PFSK-1 (cell line): ENCODE data around the gene TMEM203.

Source experiments
- FOXP2 ChIP-seq: optimal IDR thresholded peaks from 2 replicates; pipeline ENCODE3; 2011; ENCODE audit warnings: borderline replicate concordance, control low read depth, inconsistent platforms; ENCODE audit not compliant: insufficient read depth; ENCODE audit errors: extremely low read length, extremely low read depth
- POLR2AphosphoS5 ChIP-seq: IDR thresholded peaks from 2 replicates; pipeline ENCODE4 v1.6.1; 2012; ENCODE audit warnings: low read depth, mild to moderate bottlenecking, control low read depth, low read length, moderate library complexity
- SIN3A ChIP-seq: IDR thresholded peaks from 2 replicates; pipeline ENCODE4 v1.6.1; 2012; ENCODE audit warnings: mild to moderate bottlenecking, low read length, moderate library complexity, borderline replicate concordance; ENCODE audit not compliant: insufficient read depth
- TAF1 ChIP-seq: IDR thresholded peaks from 2 replicates; pipeline ENCODE4 v1.6.1; 2012; ENCODE audit warnings: low read length, control low read depth, borderline replicate concordance; ENCODE audit not compliant: insufficient read depth
- TF ChIP-seq, protein P1 (sequence below), 2 experiments: IDR thresholded peaks; 2 replicates each; pipeline versions ENCODE4 v1.6.1 to v1.8.0; 2011 to 2012; ENCODE audit warnings: low read depth in 2 of 2, low read length in 2 of 2, control low read depth in 1 of 2, inconsistent platforms in 1 of 2, mild to moderate bottlenecking in 1 of 2, moderate library complexity in 1 of 2; ENCODE audit not compliant: insufficient read depth in 1 of 2

The TMEM203 gene

DNA sequence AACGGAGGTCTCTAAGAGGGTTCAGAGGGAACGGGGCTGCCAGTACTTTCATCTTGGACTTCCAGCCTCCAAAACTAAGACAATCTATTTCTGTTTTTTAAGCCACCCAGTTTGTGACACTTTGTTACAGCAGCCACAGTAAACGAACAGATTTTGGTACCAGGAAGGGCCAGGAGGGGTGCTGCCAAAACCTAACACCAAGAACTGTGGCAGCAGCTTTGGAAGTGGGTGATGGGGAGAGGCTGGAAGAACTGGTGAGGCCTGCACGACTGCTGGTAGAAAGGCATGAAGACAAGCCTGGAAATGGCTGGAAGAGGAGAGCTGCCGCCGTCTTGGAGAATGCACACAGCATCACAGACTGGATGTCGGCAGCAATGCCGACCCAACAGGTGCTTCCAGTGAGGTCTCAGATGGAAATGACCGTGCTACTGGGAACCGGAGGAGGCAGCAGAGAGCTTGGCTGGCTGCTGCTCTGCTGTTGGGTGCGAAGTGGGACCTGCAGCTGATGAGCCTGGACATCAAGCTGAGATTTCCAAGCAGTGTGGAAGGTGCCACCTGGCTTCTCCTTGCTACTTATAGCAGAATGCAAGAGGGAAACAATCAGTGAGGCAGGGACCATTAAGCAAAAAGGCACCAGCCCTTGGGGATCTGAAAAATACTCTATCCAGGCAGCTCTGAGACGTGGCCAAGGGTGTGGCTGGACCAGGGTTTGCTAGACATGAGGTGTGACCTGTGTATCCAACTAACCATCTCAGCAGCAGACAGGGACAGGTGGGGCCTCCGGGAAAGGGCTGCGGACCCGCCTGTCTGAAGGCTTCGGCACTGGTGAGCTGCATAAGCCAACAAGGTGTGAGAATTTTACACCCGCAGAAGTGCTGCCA lies 28.9 kb downstream of the TMEM203 start:
- no peak for TF ChIP-seq TAF1
- no peak for TF ChIP-seq POLR2AphosphoS5
- TF ChIP-seq, protein P1, sequence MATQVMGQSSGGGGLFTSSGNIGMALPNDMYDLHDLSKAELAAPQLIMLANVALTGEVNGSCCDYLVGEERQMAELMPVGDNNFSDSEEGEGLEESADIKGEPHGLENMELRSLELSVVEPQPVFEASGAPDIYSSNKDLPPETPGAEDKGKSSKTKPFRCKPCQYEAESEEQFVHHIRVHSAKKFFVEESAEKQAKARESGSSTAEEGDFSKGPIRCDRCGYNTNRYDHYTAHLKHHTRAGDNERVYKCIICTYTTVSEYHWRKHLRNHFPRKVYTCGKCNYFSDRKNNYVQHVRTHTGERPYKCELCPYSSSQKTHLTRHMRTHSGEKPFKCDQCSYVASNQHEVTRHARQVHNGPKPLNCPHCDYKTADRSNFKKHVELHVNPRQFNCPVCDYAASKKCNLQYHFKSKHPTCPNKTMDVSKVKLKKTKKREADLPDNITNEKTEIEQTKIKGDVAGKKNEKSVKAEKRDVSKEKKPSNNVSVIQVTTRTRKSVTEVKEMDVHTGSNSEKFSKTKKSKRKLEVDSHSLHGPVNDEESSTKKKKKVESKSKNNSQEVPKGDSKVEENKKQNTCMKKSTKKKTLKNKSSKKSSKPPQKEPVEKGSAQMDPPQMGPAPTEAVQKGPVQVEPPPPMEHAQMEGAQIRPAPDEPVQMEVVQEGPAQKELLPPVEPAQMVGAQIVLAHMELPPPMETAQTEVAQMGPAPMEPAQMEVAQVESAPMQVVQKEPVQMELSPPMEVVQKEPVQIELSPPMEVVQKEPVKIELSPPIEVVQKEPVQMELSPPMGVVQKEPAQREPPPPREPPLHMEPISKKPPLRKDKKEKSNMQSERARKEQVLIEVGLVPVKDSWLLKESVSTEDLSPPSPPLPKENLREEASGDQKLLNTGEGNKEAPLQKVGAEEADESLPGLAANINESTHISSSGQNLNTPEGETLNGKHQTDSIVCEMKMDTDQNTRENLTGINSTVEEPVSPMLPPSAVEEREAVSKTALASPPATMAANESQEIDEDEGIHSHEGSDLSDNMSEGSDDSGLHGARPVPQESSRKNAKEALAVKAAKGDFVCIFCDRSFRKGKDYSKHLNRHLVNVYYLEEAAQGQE (IDR thresholded peaks at IDR 0.05; ENCODE audit: insufficient read depth in 1 of 2, low read depth in 2 of 2, low read length in 2 of 2): no peak
- TF ChIP-seq FOXP2: no peak
- no peak for TF ChIP-seq SIN3A

- TF ChIP-seq SIN3A (no peak), TAF1 (no peak), POLR2AphosphoS5 (no peak), FOXP2 (no peak)
- TF ChIP-seq, protein P1 (IDR thresholded peaks at IDR 0.05; ENCODE audit: insufficient read depth in 1 of 2, low read depth in 2 of 2, low read length in 2 of 2): no peak
Observed at GRCh38 chr9:137175345-137175961, 30.0 kb downstream of the TMEM203 start.

GRCh38 chr9:137174722-137175293 lies 30.6 kb downstream of the TMEM203 start:
- TF ChIP-seq FOXP2 (no peak), POLR2AphosphoS5 (no peak), SIN3A (no peak), TAF1 (no peak)
- TF ChIP-seq, protein P1 (IDR thresholded peaks at IDR 0.05; ENCODE audit: insufficient read depth in 1 of 2, low read depth in 2 of 2, low read length in 2 of 2): no peak

DNA sequence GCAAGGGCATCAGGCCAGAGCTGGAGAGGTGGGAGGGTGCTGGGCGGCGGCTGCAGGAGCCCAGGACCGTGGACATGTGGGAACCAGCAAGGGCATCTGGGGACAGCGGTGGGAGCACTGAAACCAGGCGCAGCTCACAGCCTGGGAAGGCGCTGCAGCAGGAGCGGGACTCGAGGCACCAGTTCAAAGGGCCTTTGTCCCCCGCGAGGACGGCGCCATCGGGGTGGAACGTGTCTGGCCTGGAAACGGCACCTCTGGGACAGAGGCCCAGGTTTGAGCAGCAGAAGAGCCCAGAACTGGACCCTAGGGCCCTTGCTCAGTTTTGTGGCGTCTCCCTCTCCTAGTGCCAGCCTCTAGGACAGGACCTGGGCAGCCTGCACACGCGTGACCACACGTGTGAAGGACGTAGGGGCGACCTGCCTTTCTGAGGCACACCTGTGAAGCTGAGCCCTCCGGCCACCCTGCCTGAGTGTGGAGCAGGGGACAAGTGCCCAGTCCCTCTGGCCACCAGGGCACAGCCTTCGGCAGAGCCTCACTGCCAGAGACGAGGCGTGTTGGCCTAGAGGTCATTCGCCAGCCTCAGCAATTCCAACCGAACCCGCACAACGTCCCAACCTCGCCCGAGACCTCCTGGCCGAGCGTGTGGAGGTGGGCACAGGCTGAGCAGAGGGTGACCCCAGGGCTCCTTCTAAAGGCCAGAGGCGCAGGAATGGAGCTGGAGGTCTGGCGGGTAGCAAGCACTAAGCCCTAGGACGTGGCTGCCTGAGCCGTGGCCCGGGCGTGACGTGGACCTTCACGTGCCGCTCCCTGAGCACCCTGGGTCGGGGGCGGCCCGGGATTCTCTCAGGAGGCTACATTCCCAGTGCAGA lies 31.4 kb downstream of the TMEM203 start:
- no peak for TF ChIP-seq FOXP2
- TF ChIP-seq SIN3A: no peak
- TF ChIP-seq, protein P1 (IDR thresholded peaks at IDR 0.05; ENCODE audit: insufficient read depth in 1 of 2, low read depth in 2 of 2, low read length in 2 of 2): no peak
